HEK293T (cell line): Measurements from ENCODE around the gene AKAP6.

ENCODE experiments used
- ELF4 ChIP-seq: fragments of 450-650 bp; IDR thresholded peaks from 2 replicates; pipeline ENCODE4 v1.6.1; 2017; ENCODE audit warnings: antibody characterized with exemption
- FOXA1 ChIP-seq: fragments of 450-650 bp; IDR thresholded peaks from 2 replicates; pipeline ENCODE4 v1.6.1; 2016; ENCODE audit warnings: mild to moderate bottlenecking
- FOXM1 ChIP-seq: fragments of 450-650 bp; IDR thresholded peaks from 2 replicates; pipeline ENCODE4 v1.6.1; 2017; ENCODE audit warnings: mild to moderate bottlenecking, borderline replicate concordance
- HDGF ChIP-seq: fragments of 450-650 bp; IDR thresholded peaks from 2 replicates; pipeline ENCODE4 v1.6.1; 2017; ENCODE audit warnings: antibody characterized with exemption, borderline replicate concordance
- LEF1 ChIP-seq: fragments of 450-650 bp; IDR thresholded peaks from 2 replicates; pipeline ENCODE4 v1.6.1; 2017; ENCODE audit warnings: mild to moderate bottlenecking, borderline replicate concordance
- NFRKB ChIP-seq: fragments of 450-650 bp; IDR thresholded peaks from 2 replicates; pipeline ENCODE4 v1.6.1; 2016; ENCODE audit warnings: mild to moderate bottlenecking, moderate library complexity
- SP1 ChIP-seq: fragments of 450-650 bp; IDR thresholded peaks from 2 replicates; pipeline ENCODE4 v1.6.1; 2017
- SUZ12 ChIP-seq: fragments of 450-650 bp; IDR thresholded peaks from 2 replicates; pipeline ENCODE4 v1.6.1; 2016; ENCODE audit warnings: mild to moderate bottlenecking
- TARDBP ChIP-seq: fragments of 450-650 bp; IDR thresholded peaks from 2 replicates; pipeline ENCODE4 v1.6.1; 2016
- ZNF384 ChIP-seq: fragments of 450-650 bp; IDR thresholded peaks from 2 replicates; pipeline ENCODE4 v1.6.1; 2016

- no peak for TF ChIP-seq ZNF384
- no peak for TF ChIP-seq HDGF
- TF ChIP-seq SUZ12, result no peak
- no peak for TF ChIP-seq FOXM1
- TF ChIP-seq SP1, result no peak
- TF ChIP-seq ELF4, result no peak
- no peak for TF ChIP-seq TARDBP
- TF ChIP-seq LEF1, result no peak
- TF ChIP-seq NFRKB, result no peak
- no peak for TF ChIP-seq FOXA1
Measured at GRCh38 chr14:32737621-32738020, 408.5 kb downstream of the AKAP6 start.
